Measurements from ENCODE around the gene FOXP1. TPM values are rescaled to one million over a fixed set of nuclear protein-coding genes. Genes with fewer than 3 reads are reported as not detected.
"Not testable (repeated sequence)": the region's sequence is repeated elsewhere in the genome, so short reads cannot be mapped to it uniquely, and the experiment has no call there.

Gene FOXP1
- total RNA-seq, 1 donor from 2014 or later = 31.1 TPM

DNA sequence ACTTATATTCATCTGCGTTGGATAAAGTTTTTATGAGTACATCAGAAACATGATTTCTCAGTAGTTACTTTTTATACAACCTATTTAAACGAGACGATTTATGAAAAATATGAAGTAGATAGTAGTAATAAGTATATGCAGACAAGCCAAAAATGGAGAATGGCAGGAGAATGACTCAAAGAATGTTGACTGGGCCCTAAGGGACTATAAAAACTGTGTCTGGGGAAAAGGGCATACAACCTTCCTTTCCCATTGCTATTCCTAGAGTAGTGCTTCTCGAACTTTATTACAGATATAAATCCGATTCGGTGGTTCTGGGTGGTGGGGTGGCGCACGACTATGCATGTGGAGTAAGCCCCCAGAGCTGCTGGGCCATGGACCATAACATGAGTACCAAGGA lies 558.5 kb downstream of the FOXP1 start:
- DNase-seq = no peak
- Mint-ChIP-seq H3K27me3 (ENCODE audit: unreplicated experiment) (no peaks in the 10 kb centered on the region), H3K27ac (ENCODE audit: unreplicated experiment) (no peak overlapping the region), H3K4me1 (ENCODE audit: low read depth, unreplicated experiment) (peaks cover 12% of the 10 kb centered on the region), H3K9me3 (ENCODE audit: unreplicated experiment) (no peaks in the 10 kb centered on the region), H3K4me3 (ENCODE audit: unreplicated experiment) (no peak overlapping the region), H3K36me3 (ENCODE audit: unreplicated experiment) (no peaks in the 10 kb centered on the region)
- TF ChIP-seq, protein P1, sequence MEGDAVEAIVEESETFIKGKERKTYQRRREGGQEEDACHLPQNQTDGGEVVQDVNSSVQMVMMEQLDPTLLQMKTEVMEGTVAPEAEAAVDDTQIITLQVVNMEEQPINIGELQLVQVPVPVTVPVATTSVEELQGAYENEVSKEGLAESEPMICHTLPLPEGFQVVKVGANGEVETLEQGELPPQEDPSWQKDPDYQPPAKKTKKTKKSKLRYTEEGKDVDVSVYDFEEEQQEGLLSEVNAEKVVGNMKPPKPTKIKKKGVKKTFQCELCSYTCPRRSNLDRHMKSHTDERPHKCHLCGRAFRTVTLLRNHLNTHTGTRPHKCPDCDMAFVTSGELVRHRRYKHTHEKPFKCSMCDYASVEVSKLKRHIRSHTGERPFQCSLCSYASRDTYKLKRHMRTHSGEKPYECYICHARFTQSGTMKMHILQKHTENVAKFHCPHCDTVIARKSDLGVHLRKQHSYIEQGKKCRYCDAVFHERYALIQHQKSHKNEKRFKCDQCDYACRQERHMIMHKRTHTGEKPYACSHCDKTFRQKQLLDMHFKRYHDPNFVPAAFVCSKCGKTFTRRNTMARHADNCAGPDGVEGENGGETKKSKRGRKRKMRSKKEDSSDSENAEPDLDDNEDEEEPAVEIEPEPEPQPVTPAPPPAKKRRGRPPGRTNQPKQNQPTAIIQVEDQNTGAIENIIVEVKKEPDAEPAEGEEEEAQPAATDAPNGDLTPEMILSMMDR (IDR thresholded peaks at IDR 0.05; ENCODE audit: partially characterized antibody, unreplicated experiment) = no peak

DNA sequence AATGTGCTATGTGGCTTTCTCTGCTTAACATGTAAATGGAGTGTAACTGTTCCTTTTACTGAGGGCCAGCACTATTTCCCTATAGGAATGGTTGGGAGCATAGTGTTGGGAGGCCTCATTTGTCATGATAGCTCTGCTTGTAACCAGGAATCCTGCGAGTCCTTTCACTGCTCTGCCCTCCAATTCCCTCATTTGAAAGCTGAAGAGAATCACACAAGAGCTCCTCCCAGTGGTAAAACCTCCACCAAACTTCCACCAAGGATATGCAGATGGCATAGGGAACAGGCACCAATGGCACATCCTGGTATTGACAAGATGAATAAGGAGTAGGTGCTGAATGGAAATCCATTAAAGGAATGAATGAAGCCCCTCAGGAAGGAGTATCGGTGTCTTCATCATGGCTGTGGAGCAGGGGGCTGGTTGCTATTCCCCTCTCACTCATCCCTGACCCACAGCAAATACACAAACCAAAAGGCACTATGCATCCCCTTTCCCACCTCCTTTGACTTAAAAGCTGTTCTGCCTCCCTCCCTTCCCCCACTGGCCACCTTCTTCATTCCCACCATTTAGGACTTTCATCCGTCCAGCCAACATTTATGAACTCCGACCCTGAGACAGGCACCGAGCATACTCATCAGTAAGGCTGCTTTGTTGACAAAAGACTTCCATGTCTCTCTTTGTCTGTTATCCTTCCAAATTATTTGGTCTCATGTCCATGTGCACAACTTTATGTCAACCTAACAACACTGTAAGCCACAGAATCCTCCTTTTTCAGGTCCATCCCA lies 560.8 kb downstream of the FOXP1 start:
- no peak for DNase-seq
- TF ChIP-seq, protein P1 (IDR thresholded peaks at IDR 0.05; ENCODE audit: partially characterized antibody, unreplicated experiment) = no peak
- Mint-ChIP-seq H3K36me3 (ENCODE audit: unreplicated experiment) (no peaks in the 10 kb centered on the region), H3K9me3 (ENCODE audit: unreplicated experiment) (no peaks in the 10 kb centered on the region), H3K27me3 (ENCODE audit: unreplicated experiment) (no peaks in the 10 kb centered on the region), H3K27ac (ENCODE audit: unreplicated experiment) (peak overlapping the region; percentile 36), H3K4me1 (ENCODE audit: low read depth, unreplicated experiment) (peaks cover 12% of the 10 kb centered on the region), H3K4me3 (ENCODE audit: unreplicated experiment) (no peak overlapping the region)

DNA sequence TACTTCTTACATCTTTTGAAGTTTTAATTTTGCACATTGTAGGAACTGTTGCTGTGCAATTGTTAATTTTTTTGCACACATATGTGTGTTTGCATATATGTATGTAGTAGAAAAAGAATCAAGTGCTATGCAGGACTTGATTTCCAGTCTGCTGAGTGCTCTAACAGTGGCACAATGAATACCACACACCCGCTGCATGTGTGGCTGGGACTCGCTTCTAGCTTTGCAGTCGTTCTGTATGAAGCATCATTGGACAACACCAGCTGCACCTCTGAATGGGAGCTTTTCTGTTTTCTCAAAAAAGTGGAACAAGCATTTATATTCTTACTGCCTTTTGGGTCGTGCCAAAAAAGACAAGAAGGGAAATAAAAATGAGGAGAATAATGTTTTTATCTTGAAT lies 564.7 kb downstream of the FOXP1 start:
- TF ChIP-seq, protein P1 (IDR thresholded peaks at IDR 0.05; ENCODE audit: partially characterized antibody, unreplicated experiment) = no peak
- no peak for DNase-seq
- H3K27me3 Mint-ChIP-seq (ENCODE audit: unreplicated experiment) = no peaks in the 10 kb centered on the region
- H3K4me1 Mint-ChIP-seq (ENCODE audit: low read depth, unreplicated experiment) = peaks cover 16% of the 10 kb centered on the region
- H3K36me3 Mint-ChIP-seq (ENCODE audit: unreplicated experiment) = no peaks in the 10 kb centered on the region
- no peak overlapping the region for H3K27ac Mint-ChIP-seq (ENCODE audit: unreplicated experiment)
- no peaks in the 10 kb centered on the region for H3K9me3 Mint-ChIP-seq (ENCODE audit: unreplicated experiment)
- no peak overlapping the region for H3K4me3 Mint-ChIP-seq (ENCODE audit: unreplicated experiment)

DNA sequence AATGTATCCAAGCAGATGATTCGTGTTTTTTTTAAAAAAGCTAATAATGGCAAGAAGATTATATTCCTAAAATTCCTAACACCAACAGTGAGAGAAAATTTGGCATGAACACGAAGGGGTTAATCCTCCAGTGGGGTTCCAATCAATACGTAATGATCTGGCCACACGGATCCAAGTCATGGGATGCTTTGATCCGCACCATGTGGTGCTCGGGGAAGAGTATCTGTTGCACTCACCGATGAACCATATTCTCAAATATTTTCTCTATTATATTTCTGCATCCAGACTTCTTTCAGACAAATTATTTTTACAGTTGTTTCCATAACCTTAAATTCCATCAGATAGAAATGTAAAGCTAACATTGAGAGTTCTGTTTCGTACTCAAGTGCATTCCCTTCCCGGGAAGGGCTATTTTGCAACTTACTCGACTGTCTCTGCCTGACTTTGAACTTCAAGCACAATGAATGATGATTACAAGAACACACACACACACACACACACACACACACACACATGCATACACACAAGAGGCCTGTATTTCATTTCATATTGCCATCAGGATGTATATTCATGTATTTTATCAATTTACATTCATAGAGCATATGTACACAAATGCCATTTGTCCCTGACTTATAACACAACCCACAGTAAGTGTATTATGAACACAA lies 567.2 kb downstream of the FOXP1 start:
- no peaks in the 10 kb centered on the region for H3K36me3 Mint-ChIP-seq (ENCODE audit: unreplicated experiment)

DNA sequence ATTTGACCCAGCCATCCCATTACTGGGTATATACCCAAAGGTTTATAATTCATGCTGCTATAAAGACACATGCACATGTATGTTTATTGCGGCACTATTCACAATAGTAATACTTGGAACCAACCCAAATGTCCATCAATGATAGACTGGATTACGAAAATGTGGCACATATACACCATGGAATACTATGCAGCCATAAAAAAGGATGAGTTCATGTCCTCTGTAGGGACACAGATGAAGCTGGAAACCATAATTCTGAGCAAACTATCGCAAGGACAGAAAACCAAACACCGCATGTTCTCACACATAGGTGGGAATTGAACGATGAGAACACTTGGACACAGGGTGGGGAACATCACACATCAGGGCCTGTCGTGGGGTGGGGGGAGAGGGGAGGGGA lies 568.9 kb downstream of the FOXP1 start:
- not testable (repeated sequence) for H3K4me3 Mint-ChIP-seq (ENCODE audit: unreplicated experiment); H3K27ac Mint-ChIP-seq (ENCODE audit: unreplicated experiment); DNase-seq; H3K9me3 Mint-ChIP-seq (ENCODE audit: unreplicated experiment); H3K27me3 Mint-ChIP-seq (ENCODE audit: unreplicated experiment); H3K36me3 Mint-ChIP-seq (ENCODE audit: unreplicated experiment)
- peaks cover 12% of the 10 kb centered on the region for H3K4me1 Mint-ChIP-seq (ENCODE audit: low read depth, unreplicated experiment)

More for the DNA sequence above, 567.2 kb downstream of the FOXP1 start:
- H3K9me3 Mint-ChIP-seq (ENCODE audit: unreplicated experiment) = no peaks in the 10 kb centered on the region
- DNase-seq = no peak
- H3K4me1 Mint-ChIP-seq (ENCODE audit: low read depth, unreplicated experiment) = peaks cover 12% of the 10 kb centered on the region
- TF ChIP-seq, protein P1 (IDR thresholded peaks at IDR 0.05; ENCODE audit: partially characterized antibody, unreplicated experiment) = no peak
- peak overlapping the region; percentile 4 for H3K27ac Mint-ChIP-seq (ENCODE audit: unreplicated experiment)
- H3K27me3 Mint-ChIP-seq (ENCODE audit: unreplicated experiment) = no peaks in the 10 kb centered on the region
- H3K4me3 Mint-ChIP-seq (ENCODE audit: unreplicated experiment) = peak overlapping the region; percentile 3

Data from glutamatergic neuron (in vitro differentiated cells).